ENCODE data around the gene KRTAP4-6.
"Not testable (repeated sequence)": the region's sequence is repeated elsewhere in the genome, so short reads cannot be mapped to it uniquely, and the experiment has no call there.

KRTAP4-6 gene

GRCh38 chr17:41140360-41141131 is at the start of gene KRTAP4-6:
TSS of gene KRTAP4-6 (minus strand) at chr17:41140544. CDS start at chr17:41140487, 57 bp downstream.
- no peak for DNase-seq

- DNase-seq = not testable (repeated sequence)
Measured at GRCh38 chr17:41189837-41190318, 49.5 kb upstream of the KRTAP4-6 start, which contains the start of gene KRTAP9-1. TSS of gene KRTAP9-1 (plus strand) at chr17:41189887. CDS start at chr17:41189887, 0 bp downstream.

- no peak for DNase-seq
Measured at GRCh38 chr17:41186872-41187271, 46.5 kb upstream of the KRTAP4-6 start.

GRCh38 chr17:41185001-41185400 is 44.7 kb upstream of the KRTAP4-6 start:
- DNase-seq = no peak

GRCh38 chr17:41184480-41184961 is 44.2 kb upstream of the KRTAP4-6 start, which contains the start of gene KRTAP4-1:
TSS of gene KRTAP4-1 (minus strand) at chr17:41184911. CDS start at chr17:41184854, 57 bp downstream.
- DNase-seq = no peak

GRCh38 chr17:41178843-41179616 is 38.7 kb upstream of the KRTAP4-6 start:
- DNase-seq = no peak

- DNase-seq = no peak
Measured at GRCh38 chr17:41178341-41178740, 38.0 kb upstream of the KRTAP4-6 start.

GRCh38 chr17:41177727-41178271 is 37.5 kb upstream of the KRTAP4-6 start, which contains the start of gene KRTAP4-2:
TSS of gene KRTAP4-2 (minus strand) at chr17:41178221. CDS start at chr17:41178164, 57 bp downstream.
- no peak for DNase-seq

- no peak for DNase-seq
Measured at GRCh38 chr17:41176744-41177387, 36.5 kb upstream of the KRTAP4-6 start.

- no peak for DNase-seq
Measured at GRCh38 chr17:41171886-41172285, 31.5 kb upstream of the KRTAP4-6 start.

GRCh38 chr17:41168121-41168520 is 27.8 kb upstream of the KRTAP4-6 start, which contains the start of gene KRTAP4-3:
TSS of gene KRTAP4-3 (minus strand) at chr17:41168221. CDS start at chr17:41168172, 49 bp downstream.
- no peak for DNase-seq

- no peak for DNase-seq
Measured at GRCh38 chr17:41167561-41167960, 27.2 kb upstream of the KRTAP4-6 start.

GRCh38 chr17:41163828-41164227 is 23.5 kb upstream of the KRTAP4-6 start:
- no peak for DNase-seq

GRCh38 chr17:41160648-41161047 is 20.3 kb upstream of the KRTAP4-6 start, which contains the start of gene KRTAP4-4:
TSS of gene KRTAP4-4 (minus strand) at chr17:41160748. CDS start at chr17:41160691, 57 bp downstream.
- no peak for DNase-seq

- DNase-seq = not testable (repeated sequence)
Measured at GRCh38 chr17:41160190-41160589, 19.8 kb upstream of the KRTAP4-6 start.

GRCh38 chr17:41153856-41154255 is 13.5 kb upstream of the KRTAP4-6 start:
- DNase-seq = no peak

- DNase-seq = no peak
Measured at GRCh38 chr17:41151525-41151924, 11.2 kb upstream of the KRTAP4-6 start.

- no peak for DNase-seq
Measured at GRCh38 chr17:41150026-41150425, 9.7 kb upstream of the KRTAP4-6 start.

GRCh38 chr17:41149652-41149985 is 9.3 kb upstream of the KRTAP4-6 start, which contains the start of gene KRTAP4-5:
TSS of gene KRTAP4-5 (minus strand) at chr17:41149825. CDS start at chr17:41149767, 58 bp downstream.
- no peak for DNase-seq

- DNase-seq = not testable (repeated sequence)
Measured at GRCh38 chr17:41148971-41149651, 8.8 kb upstream of the KRTAP4-6 start.

GRCh38 chr17:41147531-41148204 is 7.3 kb upstream of the KRTAP4-6 start:
- no peak for DNase-seq
